Measurements from ENCODE around the gene RUSC2. TPM values are rescaled to one million over a fixed set of nuclear protein-coding genes. Genes with fewer than 3 reads are reported as not detected.

The RUSC2 gene
- total RNA-seq, 4 donors from 2014 or later = 3.0 to 17.3 (median 5.5) TPM

DNA sequence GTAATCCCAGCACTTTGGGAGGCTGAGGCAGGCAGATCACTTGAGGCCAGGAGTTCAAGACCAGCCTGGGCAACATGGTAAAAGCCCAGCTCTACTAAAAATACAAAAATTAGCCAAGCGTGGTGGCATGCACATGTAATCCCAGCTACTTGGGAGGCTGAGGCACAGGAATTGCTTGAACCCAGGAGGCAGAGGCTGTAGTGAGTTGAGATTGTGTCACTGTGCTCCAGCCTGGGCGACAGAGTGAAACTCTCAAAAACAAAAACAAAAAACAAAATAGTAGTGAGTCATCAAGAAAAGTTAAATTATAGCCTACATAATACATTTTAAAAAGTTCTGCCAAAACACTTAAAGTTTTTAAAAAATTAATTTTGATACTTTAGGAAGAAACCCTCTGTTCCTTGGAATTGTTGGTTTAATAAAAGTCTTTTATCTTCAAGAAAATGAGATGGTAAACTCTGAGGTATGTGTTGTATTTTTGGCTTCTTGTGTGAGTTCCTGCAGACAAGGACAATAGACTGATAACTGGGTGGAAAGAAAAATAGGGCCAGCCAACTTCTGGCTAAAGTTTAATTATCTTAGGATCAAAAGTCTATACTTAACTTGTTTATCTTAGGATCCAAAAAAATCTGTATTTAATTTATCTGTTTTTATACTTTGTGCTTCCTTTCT lies 9.3 kb downstream of the RUSC2 start:
- Histone ChIP-seq H3K36me3 (no peaks in the 10 kb centered on the region), H3K27ac (peak overlapping the region in 1 of 4 donors; percentile 10), H3K4me3 (no peak overlapping the region), H3K27me3 (no peaks in the 10 kb centered on the region), H3K4me1 (no peaks in the 10 kb centered on the region), H3K9me3 (no peaks in the 10 kb centered on the region)
- DNase-seq = no peak
- TF ChIP-seq POLR2A (IDR thresholded peaks at IDR 0.05) = no peak
- TF ChIP-seq, protein P1, sequence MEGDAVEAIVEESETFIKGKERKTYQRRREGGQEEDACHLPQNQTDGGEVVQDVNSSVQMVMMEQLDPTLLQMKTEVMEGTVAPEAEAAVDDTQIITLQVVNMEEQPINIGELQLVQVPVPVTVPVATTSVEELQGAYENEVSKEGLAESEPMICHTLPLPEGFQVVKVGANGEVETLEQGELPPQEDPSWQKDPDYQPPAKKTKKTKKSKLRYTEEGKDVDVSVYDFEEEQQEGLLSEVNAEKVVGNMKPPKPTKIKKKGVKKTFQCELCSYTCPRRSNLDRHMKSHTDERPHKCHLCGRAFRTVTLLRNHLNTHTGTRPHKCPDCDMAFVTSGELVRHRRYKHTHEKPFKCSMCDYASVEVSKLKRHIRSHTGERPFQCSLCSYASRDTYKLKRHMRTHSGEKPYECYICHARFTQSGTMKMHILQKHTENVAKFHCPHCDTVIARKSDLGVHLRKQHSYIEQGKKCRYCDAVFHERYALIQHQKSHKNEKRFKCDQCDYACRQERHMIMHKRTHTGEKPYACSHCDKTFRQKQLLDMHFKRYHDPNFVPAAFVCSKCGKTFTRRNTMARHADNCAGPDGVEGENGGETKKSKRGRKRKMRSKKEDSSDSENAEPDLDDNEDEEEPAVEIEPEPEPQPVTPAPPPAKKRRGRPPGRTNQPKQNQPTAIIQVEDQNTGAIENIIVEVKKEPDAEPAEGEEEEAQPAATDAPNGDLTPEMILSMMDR (IDR thresholded peaks at IDR 0.05) = no peak

DNA sequence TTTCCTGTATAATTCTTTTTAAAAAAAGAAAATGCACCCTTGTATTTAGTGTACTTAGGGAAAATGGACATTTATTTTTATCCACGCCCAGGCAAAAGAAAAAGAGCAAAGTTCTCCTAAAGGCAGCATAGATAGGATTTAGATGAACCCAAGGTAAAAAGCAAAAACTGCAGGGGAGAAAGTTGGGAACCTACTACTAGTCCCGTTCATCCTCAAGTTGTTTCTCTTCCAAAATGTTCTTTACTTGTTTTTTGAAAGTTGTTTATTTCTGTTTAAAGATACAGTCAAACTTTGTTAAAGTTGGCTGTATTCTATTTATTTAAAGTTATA lies 9.8 kb downstream of the RUSC2 start:
- Histone ChIP-seq H3K4me3 (no peak overlapping the region), H3K36me3 (no peaks in the 10 kb centered on the region), H3K9me3 (no peaks in the 10 kb centered on the region), H3K4me1 (no peaks in the 10 kb centered on the region), H3K27ac (no peak overlapping the region), H3K27me3 (no peaks in the 10 kb centered on the region)
- DNase-seq = no peak
- no peak for TF ChIP-seq POLR2A (IDR thresholded peaks at IDR 0.05)
- TF ChIP-seq, protein P1 (IDR thresholded peaks at IDR 0.05) = no peak

DNA sequence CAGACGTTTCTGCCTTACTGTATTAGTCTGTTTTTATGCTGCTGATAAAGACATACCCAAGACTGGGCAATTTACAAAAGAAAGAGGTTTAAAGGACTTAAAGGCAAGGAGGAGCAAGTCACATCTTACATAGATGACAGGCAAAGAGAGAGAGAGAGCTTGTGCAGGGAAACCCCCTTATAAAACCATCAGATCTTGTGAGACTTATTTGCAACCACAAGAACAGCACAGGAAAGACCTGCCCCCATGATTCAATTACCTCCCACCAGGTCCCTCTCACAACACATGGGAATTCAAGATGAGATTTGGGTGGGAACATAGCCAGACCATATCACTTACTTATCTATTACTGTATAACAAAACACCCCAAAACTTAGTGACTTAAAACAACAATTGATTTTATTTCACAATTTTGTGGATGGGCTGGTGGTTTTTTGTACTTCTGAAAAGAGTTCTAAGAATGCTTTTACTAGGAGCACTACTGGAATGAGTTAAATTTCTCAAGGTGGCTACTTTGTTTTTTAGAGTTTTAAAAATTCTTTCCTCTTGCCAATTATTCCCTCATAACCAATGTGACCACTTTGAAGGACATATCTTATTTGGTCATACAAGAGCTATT lies 10.3 kb downstream of the RUSC2 start:
- Histone ChIP-seq H3K4me1 (no peaks in the 10 kb centered on the region), H3K27ac (no peak overlapping the region), H3K9me3 (no peaks in the 10 kb centered on the region), H3K4me3 (no peak overlapping the region), H3K36me3 (no peaks in the 10 kb centered on the region), H3K27me3 (no peaks in the 10 kb centered on the region)
- no peak for TF ChIP-seq POLR2A (IDR thresholded peaks at IDR 0.05)
- TF ChIP-seq, protein P1 (IDR thresholded peaks at IDR 0.05) = no peak
- no peak for DNase-seq

DNA sequence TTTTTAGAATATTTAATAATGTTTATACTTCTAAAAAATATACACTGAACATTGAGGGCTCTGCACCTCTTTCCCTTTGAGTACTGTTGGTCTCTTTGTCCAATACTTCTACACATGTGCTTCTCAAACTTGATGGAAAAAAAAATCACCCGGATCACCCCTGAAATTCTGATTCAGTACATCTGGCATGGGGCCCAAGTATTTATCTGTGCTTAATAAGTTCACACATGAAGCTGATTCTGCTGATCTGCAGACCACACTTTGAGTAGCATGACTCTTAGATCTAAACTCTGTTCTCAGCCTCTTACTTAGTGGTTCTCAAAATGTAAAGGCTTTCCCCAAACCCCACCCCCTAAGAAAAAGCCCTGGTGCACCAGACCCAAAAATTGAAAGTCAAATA lies 12.0 kb downstream of the RUSC2 start:
- Histone ChIP-seq H3K4me3 (no peak overlapping the region), H3K9me3 (no peaks in the 10 kb centered on the region), H3K4me1 (no peaks in the 10 kb centered on the region), H3K27ac (no peak overlapping the region), H3K27me3 (no peaks in the 10 kb centered on the region), H3K36me3 (no peaks in the 10 kb centered on the region)
- no peak for DNase-seq
- TF ChIP-seq, protein P1 (IDR thresholded peaks at IDR 0.05) = no peak
- TF ChIP-seq POLR2A (IDR thresholded peaks at IDR 0.05) = no peak

DNA sequence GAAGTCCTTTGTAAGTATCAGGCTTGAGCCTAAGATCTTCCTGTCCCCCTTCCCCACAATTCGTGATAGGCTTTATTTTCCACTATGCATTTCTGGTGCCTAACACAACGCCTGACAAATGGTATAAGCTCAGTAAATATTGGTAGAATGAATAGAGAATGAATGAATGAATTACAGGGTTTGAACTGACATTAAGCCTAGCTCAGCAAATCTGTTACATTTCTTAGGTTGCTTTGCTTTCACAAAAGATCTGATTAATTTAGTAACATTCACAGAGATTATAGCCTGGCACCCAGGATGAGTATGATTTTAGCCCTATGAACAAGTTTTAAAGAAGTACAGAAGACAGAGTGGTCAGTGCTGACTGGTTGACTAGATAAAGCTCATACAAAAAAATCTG lies 16.4 kb downstream of the RUSC2 start:
- H3K4me3 ChIP-seq = no peak overlapping the region
- H3K27me3 ChIP-seq = no peaks in the 10 kb centered on the region
- TF ChIP-seq POLR2A (IDR thresholded peaks at IDR 0.05) = no peak
- H3K36me3 ChIP-seq = no peaks in the 10 kb centered on the region
- no peaks in the 10 kb centered on the region for H3K9me3 ChIP-seq
- no peak overlapping the region for H3K27ac ChIP-seq
- H3K4me1 ChIP-seq = peaks cover 0 to 10% (median 1%) of the 10 kb centered on the region in 4 donors
- no peak for DNase-seq

DNA sequence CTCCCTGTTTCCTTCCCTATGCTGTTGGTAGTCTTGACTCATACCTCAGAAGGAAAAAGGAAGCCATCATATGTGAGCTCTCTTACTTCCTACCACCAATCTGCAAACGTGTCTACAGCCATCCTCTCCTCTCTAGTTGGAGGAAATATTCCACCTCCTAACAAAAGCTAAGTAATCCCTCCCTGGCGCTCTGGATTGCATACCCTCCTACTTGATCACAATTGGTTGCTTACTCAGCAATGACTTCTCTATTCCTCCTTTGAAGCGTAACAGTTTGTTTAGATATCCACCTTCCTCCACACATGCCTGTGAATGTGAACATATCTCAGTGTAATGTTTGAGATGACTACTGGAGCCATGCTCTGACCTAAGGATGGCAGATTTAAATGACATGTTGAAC lies 18.2 kb downstream of the RUSC2 start:
- H3K9me3 ChIP-seq = no peaks in the 10 kb centered on the region
- no peak for DNase-seq
- H3K27ac ChIP-seq = no peak overlapping the region
- TF ChIP-seq, protein P1 (IDR thresholded peaks at IDR 0.05) = no peak
- no peak for TF ChIP-seq POLR2A (IDR thresholded peaks at IDR 0.05)
- peaks cover 0 to 15% (median 2%) of the 10 kb centered on the region in 4 donors for H3K4me1 ChIP-seq
- H3K27me3 ChIP-seq = no peaks in the 10 kb centered on the region
- H3K4me3 ChIP-seq = no peak overlapping the region
- no peaks in the 10 kb centered on the region for H3K36me3 ChIP-seq
